Measurements from ENCODE around the gene GLIPR2.
"Not testable (repeated sequence)": the region's sequence is repeated elsewhere in the genome, so short reads cannot be mapped to it uniquely, and the experiment has no call there.

GLIPR2 gene

GRCh38 chr9:36165826-36166167 is 29.3 kb downstream of the GLIPR2 start:
- H3K4me3 ChIP-seq, result no peak overlapping the region
- peak overlapping the region in 4 of 11 experiments; percentile 22 to 93 (median 76); a peak in 4 of 22 replicates for H3K4me2 ChIP-seq
- H3K9ac ChIP-seq, result no peak overlapping the region

GRCh38 chr9:36166168-36166927 is 29.8 kb downstream of the GLIPR2 start:
- Histone ChIP-seq H3K9ac (peak overlapping the region in 6 of 11 experiments; percentile 20 to 53 (median 40); a peak in 6 of 22 replicates), H3K9me3 (replicated peaks in 1 of 11) (no peaks in the 10 kb centered on the region), H4K20me1 (no peaks in the 10 kb centered on the region), H3K36me3 (peaks cover 0 to 14% (median 4%) of the 10 kb centered on the region in 11 experiments; a peak in 7 of 22 replicates), H3K27me3 (no peaks in the 10 kb centered on the region), H3K4me3 (peak overlapping the region in 7 of 10 experiments; percentile 40 to 63 (median 48); a peak in 13 of 20 replicates), H3K4me2 (peak overlapping the region; percentile 61 to 93 (median 75)), H3K4me1 (peaks cover 0 to 38% (median 16%) of the 10 kb centered on the region in 10 experiments; a peak in 16 of 20 replicates), H3K27ac (peak overlapping the region in 2 of 11 experiments; percentile 22 to 34; a peak in 1 of 22 replicates)
- TF ChIP-seq Cebpa-rat (IDR thresholded peaks at IDR 0.05), result no peak

More at GRCh38 chr9:36165826-36166167, 29.3 kb downstream of the GLIPR2 start:
- TF ChIP-seq Cebpa-rat (IDR thresholded peaks at IDR 0.05), result no peak
- H3K27me3 ChIP-seq, result no peaks in the 10 kb centered on the region
- no peaks in the 10 kb centered on the region for H4K20me1 ChIP-seq
- H3K27ac ChIP-seq, result no peak overlapping the region
- peaks cover 0 to 38% (median 16%) of the 10 kb centered on the region in 10 experiments; a peak in 16 of 20 replicates for H3K4me1 ChIP-seq
- no peaks in the 10 kb centered on the region for H3K9me3 ChIP-seq (replicated peaks in 1 of 11)
- H3K36me3 ChIP-seq, result peaks cover 0 to 15% (median 4%) of the 10 kb centered on the region in 11 experiments; a peak in 7 of 22 replicates

GRCh38 chr9:36169166-36169565 is 32.6 kb downstream of the GLIPR2 start, which contains the start of gene CCIN:
CCIN (plus strand) TSS chr9:36169388; CDS start chr9:36169503, 115 bp downstream.
- Histone ChIP-seq H3K27ac (no peak within 1 kb of the TSS), H4K20me1 (no peaks in the 10 kb centered on the region), H3K4me2 (no peak within 1 kb of the TSS), H3K27me3 (no peaks in the 10 kb centered on the region), H3K9ac (no peak within 1 kb of the TSS), H3K36me3 (no peaks in the 10 kb centered on the region), H3K9me3 (replicated peaks in 1 of 11) (no peaks in the 10 kb centered on the region), H3K4me1 (peaks cover 0 to 23% (median 5%) of the 10 kb centered on the region in 10 experiments; a peak in 8 of 20 replicates), H3K4me3 (no peak within 1 kb of the TSS)
- TF ChIP-seq Cebpa-rat (IDR thresholded peaks at IDR 0.05), result no peak

GRCh38 chr9:36169708-36170107 is 33.2 kb downstream of the GLIPR2 start:
- no peak overlapping the region for H3K9ac ChIP-seq
- H3K4me2 ChIP-seq, result no peak overlapping the region
- no peaks in the 10 kb centered on the region for H3K27me3 ChIP-seq
- no peaks in the 10 kb centered on the region for H3K9me3 ChIP-seq (replicated peaks in 1 of 11)
- peaks cover 0 to 19% (median 4%) of the 10 kb centered on the region in 10 experiments; a peak in 8 of 20 replicates for H3K4me1 ChIP-seq
- H3K27ac ChIP-seq, result no peak overlapping the region
- TF ChIP-seq Cebpa-rat (IDR thresholded peaks at IDR 0.05), result no peak
- no peaks in the 10 kb centered on the region for H4K20me1 ChIP-seq
- no peak overlapping the region for H3K4me3 ChIP-seq
- no peaks in the 10 kb centered on the region for H3K36me3 ChIP-seq

- no peaks in the 10 kb centered on the region for H3K27me3 ChIP-seq
- no peaks in the 10 kb centered on the region for H3K36me3 ChIP-seq
- no peaks in the 10 kb centered on the region for H3K9me3 ChIP-seq (replicated peaks in 1 of 11)
- peaks cover 0 to 10% (median 1%) of the 10 kb centered on the region in 10 experiments; a peak in 7 of 20 replicates for H3K4me1 ChIP-seq
- H3K4me3 ChIP-seq, result no peak overlapping the region
- H3K9ac ChIP-seq, result no peak overlapping the region
- TF ChIP-seq Cebpa-rat (IDR thresholded peaks at IDR 0.05), result no peak
- H3K4me2 ChIP-seq, result no peak overlapping the region
- H3K27ac ChIP-seq, result no peak overlapping the region
- no peaks in the 10 kb centered on the region for H4K20me1 ChIP-seq
Observed at GRCh38 chr9:36170531-36170930, 34.0 kb downstream of the GLIPR2 start.

- no peaks in the 10 kb centered on the region for H3K27me3 ChIP-seq
- no peak overlapping the region for H3K4me3 ChIP-seq
- H3K36me3 ChIP-seq, result no peaks in the 10 kb centered on the region
- H3K27ac ChIP-seq, result no peak overlapping the region
- H3K9me3 ChIP-seq (replicated peaks in 1 of 11), result no peaks in the 10 kb centered on the region
- no peak overlapping the region for H3K4me2 ChIP-seq
- H4K20me1 ChIP-seq, result no peaks in the 10 kb centered on the region
- H3K4me1 ChIP-seq, result peaks cover 0 to 11% (median 8%) of the 10 kb centered on the region in 10 experiments; a peak in 13 of 20 replicates
- no peak overlapping the region for H3K9ac ChIP-seq
- no peak for TF ChIP-seq Cebpa-rat (IDR thresholded peaks at IDR 0.05)
Observed at GRCh38 chr9:36173861-36174260, 37.3 kb downstream of the GLIPR2 start.

GRCh38 chr9:36174271-36174670 is 37.7 kb downstream of the GLIPR2 start:
- H4K20me1 ChIP-seq, result no peaks in the 10 kb centered on the region
- no peaks in the 10 kb centered on the region for H3K27me3 ChIP-seq
- peaks cover 0 to 14% (median 11%) of the 10 kb centered on the region in 10 experiments; a peak in 13 of 20 replicates for H3K4me1 ChIP-seq
- no peak overlapping the region for H3K27ac ChIP-seq
- H3K4me3 ChIP-seq, result no peak overlapping the region
- H3K9ac ChIP-seq, result no peak overlapping the region
- TF ChIP-seq Cebpa-rat (IDR thresholded peaks at IDR 0.05), result no peak
- H3K4me2 ChIP-seq, result no peak overlapping the region
- H3K9me3 ChIP-seq (replicated peaks in 1 of 11), result peaks cover 0 to 3% (median under 1%) of the 10 kb centered on the region in 11 experiments; a peak in 4 of 22 replicates
- no peaks in the 10 kb centered on the region for H3K36me3 ChIP-seq

- Histone ChIP-seq H3K9me3 (replicated peaks in 1 of 11) (peaks cover 0 to 7% (median 5%) of the 10 kb centered on the region in 11 experiments; a peak in 11 of 22 replicates), H3K27ac (no peak overlapping the region), H3K36me3 (no peaks in the 10 kb centered on the region), H3K4me1 (peaks cover 0 to 15% (median 11%) of the 10 kb centered on the region in 10 experiments; a peak in 13 of 20 replicates), H3K9ac (no peak overlapping the region), H3K4me3 (no peak overlapping the region), H3K27me3 (no peaks in the 10 kb centered on the region), H3K4me2 (no peak overlapping the region), H4K20me1 (no peaks in the 10 kb centered on the region)
- no peak for TF ChIP-seq Cebpa-rat (IDR thresholded peaks at IDR 0.05)
Observed at GRCh38 chr9:36174731-36175130, 38.2 kb downstream of the GLIPR2 start.

GRCh38 chr9:36175209-36175608 is 38.7 kb downstream of the GLIPR2 start:
- not testable (repeated sequence) for H3K27me3 ChIP-seq, H4K20me1 ChIP-seq, H3K4me3 ChIP-seq, H3K27ac ChIP-seq, H3K36me3 ChIP-seq, H3K4me2 ChIP-seq, H3K9ac ChIP-seq
- Histone ChIP-seq H3K4me1 (peaks cover 0 to 15% (median 11%) of the 10 kb centered on the region in 10 experiments; a peak in 13 of 20 replicates), H3K9me3 (replicated peaks in 1 of 11) (peaks cover 3 to 12% (median 10%) of the 10 kb centered on the region in 11 experiments; a peak in 19 of 22 replicates)

GRCh38 chr9:36176496-36176895 is 40.0 kb downstream of the GLIPR2 start:
- not testable (repeated sequence) for H3K27ac ChIP-seq, H3K4me2 ChIP-seq, H3K9ac ChIP-seq, H3K36me3 ChIP-seq, H4K20me1 ChIP-seq, H3K4me3 ChIP-seq, H3K27me3 ChIP-seq
- Histone ChIP-seq H3K9me3 (replicated peaks in 1 of 11) (peaks cover 4 to 20% (median 16%) of the 10 kb centered on the region in 11 experiments; a peak in 19 of 22 replicates), H3K4me1 (peaks cover 2 to 15% (median 12%) of the 10 kb centered on the region in 10 experiments; a peak in 15 of 20 replicates)
